Panc1 (cell line): ENCODE results near the gene ZBTB46. TPM values are rescaled to one million over a fixed set of nuclear protein-coding genes. Genes with fewer than 3 reads are reported as not detected.

ENCODE experiments used
- ATAC-seq: fragments of 200-7000 bp; cut with Tn5 transposase; 2 replicates; pipeline ENCODE4 v1.9.1; 2020; ENCODE audit warnings: mild to moderate bottlenecking, moderate library complexity
- BruUV-seq: library from RNA; stranded (reverse); fragments of 400-500 nt; replicated peaks from 2 replicates; lab custom pipeline; 2021; lab: Mats Ljungman, UMichigan
- CTCF ChIA-PET: fragments of 300-600 bp; sonication (Branson Sonifier 250); formaldehyde crosslinking; loops from one replicate; lab custom pipeline; 2022; ENCODE audit warnings: antibody characterized with exemption; lab: Charles Lee
- POLR2A ChIA-PET: fragments of 300-600 bp; sonication (Branson Sonifier 250); formaldehyde crosslinking; loops from one replicate; lab custom pipeline; 2022; ENCODE audit warnings: antibody characterized with exemption; lab: Charles Lee
- DNase-seq: peaks from one replicate; pipeline ENCODE4 v3.0.0-alpha.2; 2010; ENCODE audit warnings: low read depth, low spot score
- H3K27ac ChIP-seq: 2 replicates; pipeline ENCODE4 v1.5.1; 2011; ENCODE audit warnings: mild to moderate bottlenecking, low read length, inconsistent platforms
- H3K27me3 ChIP-seq: fragments of 200-500 bp; sonication (Bioruptor generic); 2 replicates; pipeline ENCODE4 v1.6.0; 2014; ENCODE audit warnings: low read length, inconsistent platforms; ENCODE audit not compliant: control insufficient read depth, insufficient read depth
- H3K36me3 ChIP-seq: fragments of 200-500 bp; sonication (Bioruptor generic); 2 replicates; pipeline ENCODE4 v1.5.1; 2014; ENCODE audit warnings: inconsistent platforms, mild to moderate bottlenecking, low read length, moderate library complexity; ENCODE audit not compliant: control insufficient read depth, insufficient read depth
- H3K4me1 ChIP-seq: 2 replicates; pipeline ENCODE4 v1.5.1; 2011; ENCODE audit warnings: inconsistent platforms, mild to moderate bottlenecking, low read length, moderate library complexity; ENCODE audit not compliant: control insufficient read depth, insufficient read depth
- H3K4me3 ChIP-seq, 2 experiments: 2 replicates each; pipeline ENCODE4 v1.5.1; 2011 to 2012; ENCODE audit warnings: low read depth in 2 of 2, low read length in 2 of 2, mild to moderate bottlenecking in 2 of 2, inconsistent platforms in 1 of 2, moderate library complexity in 1 of 2
- H3K9me3 ChIP-seq: fragments of 200-500 bp; sonication (Bioruptor generic); 2 replicates; pipeline ENCODE4 v1.5.1; 2014; ENCODE audit warnings: low read depth, mild to moderate bottlenecking, inconsistent platforms, low read length, moderate library complexity; ENCODE audit not compliant: control insufficient read depth, insufficient read depth
- POLR2AphosphoS5 ChIP-seq: IDR thresholded peaks from 2 replicates; pipeline ENCODE4 v1.6.1; 2012; ENCODE audit warnings: mild to moderate bottlenecking, low read depth, low read length, moderate library complexity
- SIN3A ChIP-seq: IDR thresholded peaks from 2 replicates; pipeline ENCODE4 v1.6.1; 2012; ENCODE audit warnings: low read depth, mild to moderate bottlenecking, low read length, moderate library complexity, borderline replicate concordance; ENCODE audit not compliant: insufficient read depth
- TCF7L2 ChIP-seq: IDR thresholded peaks from 2 replicates; pipeline ENCODE4 v1.6.1; 2011; ENCODE audit warnings: mild to moderate bottlenecking, low read depth, low read length, inconsistent platforms
- in situ Hi-C: cut with HindIII; loops from 2 replicates; pipeline ENCODE4 v1.10.0; 2016; ENCODE audit warnings: low sequenced_read_pairs, low pct_unique_long_range_greater_than_20kb
- intact Hi-C: fragments of 100-400 bp; cut with micrococcal nuclease; formaldehyde crosslinking; loops from one replicate; pipeline ENCODE4 v1.10.0; 2022; ENCODE audit not compliant: unreplicated experiment
- total RNA-seq: library from RNA; stranded (reverse); gene quantifications from one replicate; pipeline ENCODE4 v1.2.1, GENCODE V29; 2021; ENCODE audit not compliant: unreplicated experiment
- TF ChIP-seq, protein P1 (sequence below): fragments of 450-650 bp; IDR thresholded peaks from 2 replicates; pipeline ENCODE4 v1.5.1; 2017; ENCODE audit warnings: mild to moderate bottlenecking
- TF ChIP-seq, protein P2 (sequence below), 2 experiments: IDR thresholded peaks; 2 replicates each; pipeline ENCODE4 v1.6.1; 2011 to 2012; ENCODE audit warnings: low read depth in 2 of 2, control low read depth in 1 of 2, low read length in 1 of 2, mild to moderate bottlenecking in 1 of 2, moderate library complexity in 1 of 2; ENCODE audit not compliant: insufficient read depth in 1 of 2

The ZBTB46 gene
- total RNA-seq, 1 experiment from 2014 or later = 15.2 TPM

DNA sequence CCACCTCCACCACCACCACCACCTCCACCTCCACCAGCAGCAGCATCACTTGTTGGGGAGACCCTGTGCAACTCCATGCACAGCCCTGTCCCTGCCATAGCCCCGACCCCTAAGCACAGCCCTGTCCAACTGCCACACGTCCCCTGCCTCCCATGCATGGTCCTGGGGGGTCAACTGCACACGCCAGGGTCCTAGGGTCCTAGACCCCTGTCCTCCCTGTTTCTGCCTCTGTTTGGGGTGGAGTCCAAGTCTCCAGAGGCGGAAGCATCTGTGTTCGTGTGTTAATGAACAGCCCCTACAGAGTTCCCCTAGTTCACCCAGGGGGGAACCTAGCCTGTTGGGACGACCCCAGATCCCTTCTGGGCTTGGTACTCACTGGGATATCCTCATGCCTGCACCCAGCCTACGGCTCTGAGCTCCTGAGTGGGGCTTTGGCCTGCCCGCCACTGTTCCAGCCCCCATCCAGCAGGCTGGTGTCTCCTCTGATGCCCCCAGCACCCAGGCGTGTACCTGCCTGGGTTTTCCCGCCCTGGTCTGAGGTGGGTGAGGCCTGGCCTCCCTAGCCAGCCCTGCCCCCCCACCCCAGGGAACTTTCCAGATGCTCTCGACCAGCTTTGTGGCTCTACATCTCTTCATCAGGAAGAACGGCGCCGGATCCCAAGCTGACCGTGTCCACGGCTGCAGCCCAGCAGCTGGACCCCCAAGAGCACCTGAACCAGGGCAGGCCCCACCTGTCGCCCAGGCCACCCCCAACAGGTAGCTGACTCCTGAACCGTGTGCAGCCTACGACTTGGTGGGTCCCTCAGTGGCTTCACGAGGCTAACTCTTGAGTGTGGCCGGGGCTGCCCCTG is 137.1 kb downstream of the ZBTB46 start:
- TF ChIP-seq TCF7L2 (no peak), SIN3A (no peak), POLR2AphosphoS5 (no peak)
- TF ChIP-seq, protein P1, sequence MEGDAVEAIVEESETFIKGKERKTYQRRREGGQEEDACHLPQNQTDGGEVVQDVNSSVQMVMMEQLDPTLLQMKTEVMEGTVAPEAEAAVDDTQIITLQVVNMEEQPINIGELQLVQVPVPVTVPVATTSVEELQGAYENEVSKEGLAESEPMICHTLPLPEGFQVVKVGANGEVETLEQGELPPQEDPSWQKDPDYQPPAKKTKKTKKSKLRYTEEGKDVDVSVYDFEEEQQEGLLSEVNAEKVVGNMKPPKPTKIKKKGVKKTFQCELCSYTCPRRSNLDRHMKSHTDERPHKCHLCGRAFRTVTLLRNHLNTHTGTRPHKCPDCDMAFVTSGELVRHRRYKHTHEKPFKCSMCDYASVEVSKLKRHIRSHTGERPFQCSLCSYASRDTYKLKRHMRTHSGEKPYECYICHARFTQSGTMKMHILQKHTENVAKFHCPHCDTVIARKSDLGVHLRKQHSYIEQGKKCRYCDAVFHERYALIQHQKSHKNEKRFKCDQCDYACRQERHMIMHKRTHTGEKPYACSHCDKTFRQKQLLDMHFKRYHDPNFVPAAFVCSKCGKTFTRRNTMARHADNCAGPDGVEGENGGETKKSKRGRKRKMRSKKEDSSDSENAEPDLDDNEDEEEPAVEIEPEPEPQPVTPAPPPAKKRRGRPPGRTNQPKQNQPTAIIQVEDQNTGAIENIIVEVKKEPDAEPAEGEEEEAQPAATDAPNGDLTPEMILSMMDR = no peak
- TF ChIP-seq, protein P2, sequence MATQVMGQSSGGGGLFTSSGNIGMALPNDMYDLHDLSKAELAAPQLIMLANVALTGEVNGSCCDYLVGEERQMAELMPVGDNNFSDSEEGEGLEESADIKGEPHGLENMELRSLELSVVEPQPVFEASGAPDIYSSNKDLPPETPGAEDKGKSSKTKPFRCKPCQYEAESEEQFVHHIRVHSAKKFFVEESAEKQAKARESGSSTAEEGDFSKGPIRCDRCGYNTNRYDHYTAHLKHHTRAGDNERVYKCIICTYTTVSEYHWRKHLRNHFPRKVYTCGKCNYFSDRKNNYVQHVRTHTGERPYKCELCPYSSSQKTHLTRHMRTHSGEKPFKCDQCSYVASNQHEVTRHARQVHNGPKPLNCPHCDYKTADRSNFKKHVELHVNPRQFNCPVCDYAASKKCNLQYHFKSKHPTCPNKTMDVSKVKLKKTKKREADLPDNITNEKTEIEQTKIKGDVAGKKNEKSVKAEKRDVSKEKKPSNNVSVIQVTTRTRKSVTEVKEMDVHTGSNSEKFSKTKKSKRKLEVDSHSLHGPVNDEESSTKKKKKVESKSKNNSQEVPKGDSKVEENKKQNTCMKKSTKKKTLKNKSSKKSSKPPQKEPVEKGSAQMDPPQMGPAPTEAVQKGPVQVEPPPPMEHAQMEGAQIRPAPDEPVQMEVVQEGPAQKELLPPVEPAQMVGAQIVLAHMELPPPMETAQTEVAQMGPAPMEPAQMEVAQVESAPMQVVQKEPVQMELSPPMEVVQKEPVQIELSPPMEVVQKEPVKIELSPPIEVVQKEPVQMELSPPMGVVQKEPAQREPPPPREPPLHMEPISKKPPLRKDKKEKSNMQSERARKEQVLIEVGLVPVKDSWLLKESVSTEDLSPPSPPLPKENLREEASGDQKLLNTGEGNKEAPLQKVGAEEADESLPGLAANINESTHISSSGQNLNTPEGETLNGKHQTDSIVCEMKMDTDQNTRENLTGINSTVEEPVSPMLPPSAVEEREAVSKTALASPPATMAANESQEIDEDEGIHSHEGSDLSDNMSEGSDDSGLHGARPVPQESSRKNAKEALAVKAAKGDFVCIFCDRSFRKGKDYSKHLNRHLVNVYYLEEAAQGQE (IDR thresholded peaks at IDR 0.05; ENCODE audit: insufficient read depth in 1 of 2, low read depth in 2 of 2, low read length in 1 of 2) = no peak
- Histone ChIP-seq H3K4me1 (peaks cover 35% of the 10 kb centered on the region), H3K9me3 (no peaks in the 10 kb centered on the region), H3K27me3 (no peaks in the 10 kb centered on the region), H3K27ac (no peak overlapping the region; the same call in 1 of the 2 replicates), H3K36me3 (no peaks in the 10 kb centered on the region), H3K4me3 (no peak overlapping the region)
- DNase-seq (no peak), ATAC-seq (no peak)
- no TSS peak for BruUV-seq
- in situ Hi-C loops (no loop called here), intact Hi-C loops (no loop called here)
- POLR2A ChIA-PET = no interaction called here
- CTCF ChIA-PET = no interaction called here

Other genes starting within 250 kb of the ZBTB46 start
- 13.1 TPM for gene GMEB2, start 204.2 kb downstream of the ZBTB46 start, total RNA-seq
- gene STMN3, start 177.8 kb downstream of the ZBTB46 start, total RNA-seq = 42.7 TPM
- gene RTEL1, start 173.0 kb downstream of the ZBTB46 start, total RNA-seq = 26.1 TPM
- not detected for gene TNFRSF6B, start 134.6 kb downstream of the ZBTB46 start, total RNA-seq
- gene ARFRP1, start 123.3 kb downstream of the ZBTB46 start, total RNA-seq = 57.9 TPM
- gene ZGPAT, start 123.2 kb downstream of the ZBTB46 start, total RNA-seq = 35.8 TPM
- gene LIME1, start 94.6 kb downstream of the ZBTB46 start, total RNA-seq = 15.2 TPM
- gene SLC2A4RG, start 91.5 kb downstream of the ZBTB46 start, total RNA-seq = 166 TPM
- gene ABHD16B, start 30.2 kb upstream of the ZBTB46 start, total RNA-seq = not detected
- 113 TPM for gene TPD52L2, start 34.0 kb upstream of the ZBTB46 start, total RNA-seq
- 59.5 TPM for gene DNAJC5, start 63.9 kb upstream of the ZBTB46 start, total RNA-seq
- gene UCKL1, start 125.2 kb upstream of the ZBTB46 start, total RNA-seq = 47.4 TPM
- 17.9 TPM for gene ZNF512B, start 138.7 kb upstream of the ZBTB46 start, total RNA-seq
- gene SAMD10, start 148.4 kb upstream of the ZBTB46 start, total RNA-seq = 8.8 TPM
- gene PRPF6, start 149.9 kb upstream of the ZBTB46 start, total RNA-seq = 88.4 TPM
- gene C20orf204, start 204.9 kb upstream of the ZBTB46 start, total RNA-seq = 1.9 TPM
- gene SOX18, start 218.4 kb upstream of the ZBTB46 start, total RNA-seq = 18.7 TPM
- 38.5 TPM for gene TCEA2, start 231.9 kb upstream of the ZBTB46 start, total RNA-seq
- 32.0 TPM for gene RGS19, start 248.3 kb upstream of the ZBTB46 start, total RNA-seq
- 3.9 TPM for gene OPRL1, start 248.8 kb upstream of the ZBTB46 start, total RNA-seq